Duodenal mucosa (tissue), 2 donors: ENCODE data around the gene MAML3.
"Not testable (repeated sequence)": the region's sequence is repeated elsewhere in the genome, so short reads cannot be mapped to it uniquely, and the experiment has no call there.

ENCODE experiments used
- H3K27ac ChIP-seq: one replicate; pipeline ENCODE4 v1.7.0; 2013; ENCODE audit warnings: low read depth, low read length
- H3K27me3 ChIP-seq, 2 donors: one replicate each; pipeline ENCODE4 v1.7.0; 2013; ENCODE audit warnings: low read length in 2 of 2, control low read depth in 1 of 2; ENCODE audit not compliant: insufficient read depth in 2 of 2, control insufficient read depth in 1 of 2
- H3K36me3 ChIP-seq, 2 donors: one replicate each; pipeline ENCODE4 v1.7.0; 2013; ENCODE audit warnings: low read length in 2 of 2, control low read depth in 1 of 2; ENCODE audit not compliant: insufficient read depth in 2 of 2, control insufficient read depth in 1 of 2
- H3K4me1 ChIP-seq, 2 donors: one replicate each; pipeline ENCODE4 v1.7.0; 2013; ENCODE audit warnings: low read length in 2 of 2, control low read depth in 1 of 2; ENCODE audit not compliant: insufficient read depth in 2 of 2, control insufficient read depth in 1 of 2
- H3K4me3 ChIP-seq, 2 donors: one replicate each; pipeline ENCODE4 v1.7.0; 2013; ENCODE audit warnings: low read length in 2 of 2, low read depth in 1 of 2
- H3K9ac ChIP-seq, 2 donors: one replicate each; pipeline ENCODE4 v1.7.0; 2013; ENCODE audit warnings: low read length in 2 of 2, low read depth in 1 of 2
- H3K9me3 ChIP-seq, 2 donors: one replicate each; pipeline ENCODE4 v1.7.0; 2013; ENCODE audit warnings: low read length in 2 of 2, control low read depth in 1 of 2; ENCODE audit not compliant: control insufficient read depth in 1 of 2

The MAML3 gene

GRCh38 chr4:139950568-139950967, 203.4 kb downstream of the MAML3 start:
- H3K4me1 ChIP-seq: peaks cover 0 to 4% of the 10 kb centered on the region in 2 donors
- no peaks in the 10 kb centered on the region for H3K36me3 ChIP-seq
- H3K27ac ChIP-seq: no peak overlapping the region
- no peak overlapping the region for H3K9ac ChIP-seq
- no peak overlapping the region for H3K4me3 ChIP-seq
- H3K27me3 ChIP-seq: no peaks in the 10 kb centered on the region
- H3K9me3 ChIP-seq: no peaks in the 10 kb centered on the region

GRCh38 chr4:139944916-139945315, 209.1 kb downstream of the MAML3 start:
- not testable (repeated sequence) for H3K27ac ChIP-seq, H3K9me3 ChIP-seq, H3K27me3 ChIP-seq, H3K9ac ChIP-seq, H3K4me3 ChIP-seq, H3K4me1 ChIP-seq, H3K36me3 ChIP-seq

- no peak overlapping the region for H3K9ac ChIP-seq
- H3K27ac ChIP-seq: no peak overlapping the region
- H3K36me3 ChIP-seq: no peaks in the 10 kb centered on the region
- H3K4me1 ChIP-seq: peaks cover 0 to 4% of the 10 kb centered on the region in 2 donors
- H3K27me3 ChIP-seq: no peaks in the 10 kb centered on the region
- no peaks in the 10 kb centered on the region for H3K9me3 ChIP-seq
- no peak overlapping the region for H3K4me3 ChIP-seq
Observed at GRCh38 chr4:139943277-139943676, 210.7 kb downstream of the MAML3 start.

GRCh38 chr4:139942241-139942640, 211.7 kb downstream of the MAML3 start:
- Histone ChIP-seq H3K36me3 (no peaks in the 10 kb centered on the region), H3K4me1 (peaks cover 0 to 2% of the 10 kb centered on the region in 2 donors), H3K27ac (no peak overlapping the region), H3K4me3 (no peak overlapping the region), H3K27me3 (no peaks in the 10 kb centered on the region), H3K9ac (no peak overlapping the region), H3K9me3 (no peaks in the 10 kb centered on the region)

- Histone ChIP-seq H3K36me3 (no peaks in the 10 kb centered on the region), H3K4me3 (no peak overlapping the region), H3K9me3 (no peaks in the 10 kb centered on the region), H3K4me1 (peaks cover 0 to 4% of the 10 kb centered on the region in 2 donors), H3K27me3 (no peaks in the 10 kb centered on the region), H3K9ac (no peak overlapping the region), H3K27ac (no peak overlapping the region)
Observed at GRCh38 chr4:139940600-139940999, 213.4 kb downstream of the MAML3 start.

GRCh38 chr4:139938414-139938813, 215.6 kb downstream of the MAML3 start:
- H3K27me3 ChIP-seq: no peaks in the 10 kb centered on the region
- H3K9ac ChIP-seq: no peak overlapping the region
- no peaks in the 10 kb centered on the region for H3K36me3 ChIP-seq
- H3K4me1 ChIP-seq: peaks cover 7 to 23% of the 10 kb centered on the region in 2 donors
- H3K9me3 ChIP-seq: no peaks in the 10 kb centered on the region
- no peak overlapping the region for H3K27ac ChIP-seq
- H3K4me3 ChIP-seq: no peak overlapping the region

GRCh38 chr4:139935911-139936310, 218.1 kb downstream of the MAML3 start:
- peaks cover 7 to 25% of the 10 kb centered on the region in 2 donors for H3K4me1 ChIP-seq
- H3K27me3 ChIP-seq: no peaks in the 10 kb centered on the region
- H3K9ac ChIP-seq: no peak overlapping the region
- no peaks in the 10 kb centered on the region for H3K36me3 ChIP-seq
- H3K9me3 ChIP-seq: no peaks in the 10 kb centered on the region
- H3K4me3 ChIP-seq: no peak overlapping the region
- no peak overlapping the region for H3K27ac ChIP-seq

GRCh38 chr4:139934708-139935195, 219.2 kb downstream of the MAML3 start:
- no peaks in the 10 kb centered on the region for H3K36me3 ChIP-seq
- H3K9ac ChIP-seq: no peak overlapping the region
- no peaks in the 10 kb centered on the region for H3K9me3 ChIP-seq
- H3K27me3 ChIP-seq: no peaks in the 10 kb centered on the region
- H3K4me1 ChIP-seq: peaks cover 7 to 25% of the 10 kb centered on the region in 2 donors
- no peak overlapping the region for H3K4me3 ChIP-seq
- H3K27ac ChIP-seq: no peak overlapping the region

- no peaks in the 10 kb centered on the region for H3K27me3 ChIP-seq
- peaks cover 7 to 25% of the 10 kb centered on the region in 2 donors for H3K4me1 ChIP-seq
- H3K36me3 ChIP-seq: no peaks in the 10 kb centered on the region
- no peaks in the 10 kb centered on the region for H3K9me3 ChIP-seq
- no peak overlapping the region for H3K9ac ChIP-seq
- H3K27ac ChIP-seq: no peak overlapping the region
- H3K4me3 ChIP-seq: no peak overlapping the region
Observed at GRCh38 chr4:139934057-139934707, 219.8 kb downstream of the MAML3 start.

- no peak overlapping the region for H3K9ac ChIP-seq
Observed at GRCh38 chr4:139933541-139933940, 220.4 kb downstream of the MAML3 start.

More at GRCh38 chr4:139933541-139933940, 220.4 kb downstream of the MAML3 start:
- Histone ChIP-seq H3K4me1 (peaks cover 7 to 25% of the 10 kb centered on the region in 2 donors), H3K36me3 (no peaks in the 10 kb centered on the region), H3K27me3 (no peaks in the 10 kb centered on the region), H3K4me3 (no peak overlapping the region), H3K27ac (no peak overlapping the region), H3K9me3 (no peaks in the 10 kb centered on the region)
